ENCODE measurements around the gene CD101.

CD101 gene

DNA sequence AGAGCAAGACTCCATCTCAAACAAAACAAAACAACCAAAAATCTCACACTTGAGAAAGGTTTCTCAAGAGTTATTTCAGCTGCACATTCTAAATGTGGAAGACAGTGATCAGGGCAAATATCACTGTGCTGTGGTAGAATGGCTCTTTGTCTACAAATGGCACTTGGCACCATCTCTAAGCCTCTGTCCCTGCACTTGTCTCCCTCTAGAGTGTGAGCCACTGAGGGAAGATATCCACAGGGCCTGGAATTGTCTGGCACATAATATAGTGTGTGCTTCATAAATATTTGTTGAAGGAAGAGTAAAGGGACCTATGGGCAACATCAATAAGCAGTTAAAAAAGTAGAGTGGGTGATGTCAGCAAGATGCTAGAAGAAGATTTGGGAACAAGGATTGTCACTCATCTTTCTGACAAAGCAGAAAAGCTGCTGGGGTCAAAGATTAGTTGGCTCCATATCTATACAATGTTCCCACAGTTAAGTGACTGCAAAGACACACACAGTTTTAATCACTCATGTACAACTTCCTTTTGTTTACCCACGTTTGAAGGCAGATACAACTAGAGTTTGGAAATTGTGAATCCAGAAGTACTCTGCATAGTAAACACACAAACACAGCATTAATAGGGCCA lies 19.1 kb downstream of the CD101 start:
- DNase-seq, result no peak

DNA sequence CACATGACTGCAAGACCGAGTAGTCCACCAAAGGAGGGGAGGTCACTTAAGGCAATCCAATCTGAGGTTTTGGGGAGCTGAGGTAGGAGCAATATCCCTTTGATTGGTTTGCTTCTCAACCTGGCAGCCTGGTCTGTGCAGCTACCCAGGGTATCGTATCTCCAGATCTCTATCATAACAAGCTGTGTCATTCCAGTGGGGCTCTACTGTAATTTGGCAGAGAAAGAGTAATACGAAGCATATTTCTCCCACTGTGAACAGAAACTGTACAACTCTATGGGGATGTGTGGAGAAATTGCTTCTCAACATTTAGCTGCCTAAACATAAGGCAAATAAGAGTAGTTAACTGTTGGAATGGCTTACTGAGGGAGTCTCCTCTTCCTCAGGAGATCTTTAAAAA lies 20.6 kb downstream of the CD101 start:
- no peak for DNase-seq

DNA sequence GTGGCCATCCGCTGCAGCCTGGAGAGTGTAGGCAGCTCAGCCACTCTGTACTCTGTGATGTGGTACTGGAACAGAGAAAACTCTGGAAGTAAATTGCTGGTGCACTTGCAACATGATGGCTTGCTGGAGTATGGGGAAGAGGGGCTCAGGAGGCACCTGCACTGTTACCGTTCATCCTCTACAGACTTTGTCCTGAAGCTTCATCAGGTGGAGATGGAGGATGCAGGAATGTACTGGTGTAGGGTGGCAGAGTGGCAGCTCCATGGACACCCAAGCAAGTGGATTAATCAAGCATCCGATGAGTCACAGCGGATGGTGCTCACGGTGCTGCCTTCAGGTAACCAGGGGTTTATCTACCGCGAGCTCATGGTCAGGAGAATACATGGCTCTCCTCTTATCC lies 24.0 kb downstream of the CD101 start:
- no peak for DNase-seq

DNA sequence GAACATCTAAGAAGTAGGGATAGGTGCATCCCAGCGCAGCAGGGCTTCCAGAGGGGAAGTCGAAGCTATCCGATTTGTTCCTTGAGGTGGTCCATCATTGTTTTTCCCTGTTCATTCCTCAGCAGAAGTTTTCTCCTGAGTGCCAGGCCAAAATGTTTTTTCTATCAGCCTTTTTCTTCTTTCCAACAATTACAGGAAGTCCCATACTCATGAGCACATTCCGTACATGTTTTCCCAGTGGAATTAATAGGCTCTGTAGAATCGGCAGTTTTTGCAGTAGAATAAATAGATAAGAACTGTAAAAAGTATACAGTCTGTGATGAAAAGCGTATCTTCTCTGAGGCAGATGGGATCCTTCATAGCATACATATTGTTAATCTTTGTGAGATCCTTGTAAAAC lies 24.8 kb downstream of the CD101 start:
- DNase-seq, result no peak

DNA sequence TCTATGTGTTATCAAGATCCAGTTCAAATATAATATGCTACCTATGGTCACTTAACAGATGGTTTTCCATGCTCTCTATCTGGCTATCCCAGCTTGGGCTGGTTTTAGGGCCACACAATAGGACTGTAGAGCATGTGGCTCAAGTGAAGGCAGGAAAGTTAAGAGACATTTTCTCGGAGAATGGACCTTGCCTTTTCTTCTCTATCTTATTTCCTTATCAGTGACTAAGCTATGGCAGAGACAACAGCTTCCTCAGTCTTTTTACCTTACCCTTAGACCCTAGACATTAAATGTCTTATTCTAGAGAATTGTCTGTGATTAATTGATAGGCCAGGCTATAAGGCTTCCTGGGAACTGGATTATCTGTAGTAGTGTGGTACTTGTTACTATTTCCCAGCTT lies 28.1 kb downstream of the CD101 start:
- DNase-seq, result no peak

DNA sequence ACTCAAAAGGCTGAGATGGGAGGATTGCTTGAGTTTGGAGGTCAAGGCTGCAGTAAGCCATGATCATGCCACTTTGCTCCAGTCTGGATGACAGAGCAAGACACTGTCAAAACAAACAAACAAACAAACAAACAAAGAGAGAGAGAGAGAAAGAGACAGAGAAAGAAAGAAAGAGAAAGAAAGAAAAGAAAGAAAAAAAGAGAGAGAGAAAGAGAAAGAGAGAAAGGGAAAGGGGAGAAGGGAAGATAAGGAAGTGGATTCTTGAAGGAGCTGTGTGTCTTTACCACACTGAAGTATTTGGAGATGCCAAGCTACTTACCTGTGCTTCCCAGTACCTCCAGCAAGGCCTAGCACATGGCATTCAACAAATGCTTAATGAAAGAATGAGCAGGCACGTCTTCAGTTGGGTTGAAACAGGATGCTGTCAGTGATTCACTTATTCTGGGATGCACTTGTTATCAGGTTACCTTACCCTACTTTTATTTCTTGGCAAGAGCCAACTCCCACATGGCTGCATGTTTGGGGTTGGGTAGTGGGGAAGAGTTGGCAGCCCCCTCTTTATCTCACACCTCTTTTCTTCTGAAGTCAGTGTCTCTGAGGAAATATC lies 28.8 kb downstream of the CD101 start:
- DNase-seq, result no peak

DNA sequence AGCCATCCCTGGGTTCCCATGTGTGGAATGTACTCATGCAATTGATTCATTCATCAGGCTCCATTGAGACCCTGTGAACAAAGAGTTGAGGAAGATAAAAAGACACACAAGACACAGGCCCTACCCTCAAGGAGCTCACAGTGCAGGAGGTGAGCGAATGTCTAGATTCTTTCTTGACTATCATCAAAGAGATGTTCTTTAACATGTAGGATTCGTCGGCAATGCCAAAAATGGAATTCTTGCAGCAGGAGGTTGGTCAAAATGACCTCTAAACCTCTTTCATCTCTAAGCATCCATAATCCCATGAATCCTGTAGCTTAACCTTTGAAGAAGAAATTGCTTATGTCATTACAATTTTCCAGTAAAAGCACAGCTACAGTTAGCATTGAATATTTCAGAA lies 30.7 kb downstream of the CD101 start:
- DNase-seq, result no peak

DNA sequence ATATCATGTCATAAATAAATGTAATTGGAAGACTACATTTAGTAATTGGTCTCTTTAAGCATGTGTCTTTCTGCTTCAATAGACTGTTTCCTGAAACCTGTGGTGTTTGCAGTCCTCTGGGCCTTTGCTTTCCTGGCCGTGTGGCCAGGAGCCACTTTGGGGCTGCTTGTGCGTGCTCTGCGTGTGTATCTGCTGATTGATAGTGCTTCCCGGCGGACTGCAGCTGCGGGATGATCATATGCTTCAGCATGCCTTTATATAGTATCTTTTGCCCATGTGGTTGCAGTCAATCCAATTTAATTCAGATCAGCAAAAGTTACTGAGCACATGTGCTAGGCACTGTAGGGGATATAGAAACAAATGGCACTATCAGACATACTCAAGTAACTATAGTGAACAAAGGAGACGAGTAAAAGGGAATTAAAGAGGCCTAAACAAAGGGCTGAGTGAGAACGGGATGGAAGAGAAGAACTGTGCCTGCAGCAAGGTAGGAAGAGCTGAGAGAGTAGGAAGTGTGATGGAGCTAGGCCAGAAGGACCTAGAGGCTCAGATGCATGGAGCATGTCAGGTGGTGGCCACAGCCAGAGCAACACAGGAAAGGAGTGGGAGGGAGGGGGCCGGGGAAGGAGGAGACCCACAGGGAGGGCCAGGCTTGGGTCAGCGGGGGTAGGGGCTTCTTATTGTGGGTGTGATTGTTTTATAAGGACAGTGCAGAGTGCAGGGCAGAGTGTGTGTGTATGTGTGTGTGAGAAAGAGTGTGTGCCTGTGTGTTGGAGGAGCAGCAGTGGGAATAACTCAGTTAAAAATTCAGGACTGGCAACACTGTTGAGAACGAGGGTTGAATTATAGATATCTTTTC lies 31.4 kb downstream of the CD101 start:
- no peak for DNase-seq

DNA sequence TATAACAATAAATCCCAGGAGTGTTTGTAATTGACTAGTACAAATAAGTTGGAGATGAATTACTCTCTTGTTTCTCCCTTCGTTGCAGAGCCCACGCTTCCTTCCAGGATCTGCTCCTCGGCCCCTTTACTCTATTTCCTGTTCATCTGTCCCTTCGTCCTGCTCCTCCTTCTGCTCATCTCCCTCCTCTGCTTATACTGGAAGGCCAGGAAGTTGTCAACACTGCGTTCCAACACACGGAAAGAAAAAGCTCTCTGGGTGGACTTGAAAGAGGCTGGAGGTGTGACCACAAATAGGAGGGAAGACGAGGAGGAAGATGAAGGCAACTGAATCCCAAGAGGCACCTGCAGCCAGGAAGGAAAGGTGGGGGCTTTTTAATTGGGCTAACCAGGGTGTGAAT lies 32.2 kb downstream of the CD101 start:
- DNase-seq, result no peak

DNA sequence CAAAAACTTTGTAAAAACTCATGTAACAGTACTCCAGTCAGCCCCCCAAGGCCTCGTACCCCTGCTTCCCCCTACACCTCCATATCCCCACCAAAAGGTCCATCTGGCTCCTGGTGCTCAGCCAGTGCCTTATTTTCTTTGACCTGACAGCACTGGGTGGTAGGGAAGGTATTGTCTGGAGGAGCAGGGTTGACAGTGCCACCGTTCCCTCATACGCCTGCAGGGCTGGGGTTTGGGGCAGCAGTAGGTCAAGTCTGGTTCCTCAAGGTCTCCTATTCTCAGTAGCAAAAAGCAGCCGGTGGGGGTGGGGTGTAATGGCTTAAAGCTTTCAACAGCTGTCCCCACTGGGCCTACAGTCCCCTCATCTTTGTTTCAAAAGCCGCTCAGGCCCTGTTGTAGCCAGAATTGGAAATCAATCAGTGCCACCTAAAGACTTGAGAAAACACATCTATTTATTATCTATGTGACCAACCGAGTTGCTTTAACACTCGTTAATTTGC lies 33.3 kb downstream of the CD101 start:
- DNase-seq, result no peak

DNA sequence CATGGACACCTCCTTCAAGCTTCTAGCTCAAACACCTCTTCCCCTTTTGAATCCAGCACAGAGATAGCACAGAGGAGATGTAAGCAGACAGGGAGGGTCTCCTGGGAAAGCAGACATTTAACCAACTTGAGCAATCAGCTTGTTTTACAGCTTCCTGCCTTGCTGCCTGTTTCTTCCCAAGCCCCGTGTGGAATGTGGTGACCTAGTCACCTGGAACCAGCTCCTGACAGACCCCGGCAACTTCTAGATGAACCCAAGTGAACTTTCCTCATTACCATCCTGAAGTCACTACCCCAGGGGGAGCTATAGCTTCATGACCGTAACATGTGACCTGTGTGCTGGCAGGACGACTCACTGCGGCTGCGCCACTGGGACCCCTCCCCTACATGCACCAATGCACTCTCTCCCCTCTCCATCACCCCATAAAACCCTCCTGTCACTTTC lies 34.5 kb downstream of the CD101 start:
- no peak for DNase-seq

DNA sequence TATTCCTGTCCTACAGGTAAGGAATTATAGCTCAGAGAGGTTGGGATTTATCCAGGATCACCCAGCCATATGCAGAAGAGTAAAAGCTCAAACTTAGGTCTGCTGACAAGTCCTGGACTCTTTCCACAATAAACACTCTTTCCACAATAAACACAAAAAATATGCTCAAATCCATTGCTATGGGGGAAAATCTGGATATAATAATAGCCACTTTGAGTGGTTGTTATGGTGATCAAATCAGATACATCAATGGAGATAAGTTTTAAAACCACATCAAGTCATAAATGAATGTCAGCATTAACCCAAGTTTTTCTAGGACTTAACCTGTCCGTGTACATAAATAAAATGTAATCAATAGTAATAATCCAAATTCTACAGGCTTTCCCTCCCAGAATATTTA lies 36.2 kb downstream of the CD101 start:
- no peak for DNase-seq

DNA sequence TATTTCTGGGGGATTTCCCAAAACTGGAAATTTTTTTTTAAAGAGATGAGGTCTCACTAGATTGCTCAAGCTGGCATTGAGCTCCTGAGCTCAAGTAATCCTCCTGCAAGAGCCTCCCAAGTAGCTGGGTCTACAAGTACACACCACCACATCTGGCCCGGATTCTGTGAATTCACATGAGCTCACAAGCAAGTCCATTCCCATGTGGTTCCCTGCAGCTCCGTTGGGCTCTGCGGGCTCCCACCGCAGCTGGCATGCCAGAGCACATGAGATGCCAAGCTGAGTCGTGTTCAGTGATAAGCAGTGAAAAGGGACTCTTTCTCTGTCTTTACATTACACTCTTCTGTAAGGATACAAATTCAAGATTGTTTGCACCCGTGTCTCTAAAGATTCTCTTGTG lies 36.7 kb downstream of the CD101 start:
- DNase-seq, result no peak

DNA sequence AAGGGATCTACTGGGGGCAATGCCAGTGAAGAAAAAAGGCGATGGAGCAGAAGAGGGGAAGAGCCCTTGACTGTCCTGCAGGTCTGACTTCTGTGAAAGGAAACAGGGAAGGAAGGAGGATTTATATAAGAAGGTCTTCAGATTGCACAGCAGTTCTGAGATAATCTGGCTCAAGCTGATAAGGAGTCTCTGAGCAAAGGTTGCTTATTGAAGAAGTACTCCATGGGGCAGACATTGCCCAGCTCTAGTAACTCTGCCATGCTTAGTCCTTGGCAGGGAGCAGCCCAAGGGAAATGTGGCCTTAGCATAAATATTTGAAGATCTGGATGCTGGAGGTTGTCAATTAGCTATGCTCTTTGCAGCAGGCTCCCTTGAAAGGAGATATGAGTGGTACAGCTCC lies 42.7 kb downstream of the CD101 start:
- no peak for DNase-seq

DNA sequence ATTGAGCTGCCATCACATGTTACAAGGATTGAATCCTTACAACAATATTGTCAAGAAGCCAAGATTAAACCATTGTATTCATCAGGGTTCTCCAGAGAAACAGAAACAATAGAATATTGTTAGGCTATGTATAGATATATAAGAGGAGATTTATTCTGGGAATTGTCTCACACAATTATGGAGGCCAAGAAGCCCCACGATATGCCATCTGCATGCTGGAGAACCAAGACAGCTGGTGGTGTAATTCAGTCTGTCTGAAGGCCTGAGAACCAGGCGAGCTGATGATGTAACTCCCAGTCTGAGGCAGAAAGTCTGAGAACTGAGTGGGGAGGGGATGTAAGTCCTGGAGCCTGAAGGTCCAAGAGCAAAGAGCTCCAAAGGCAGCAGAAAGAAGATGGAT lies 44.1 kb downstream of the CD101 start:
- DNase-seq, result no peak

DNA sequence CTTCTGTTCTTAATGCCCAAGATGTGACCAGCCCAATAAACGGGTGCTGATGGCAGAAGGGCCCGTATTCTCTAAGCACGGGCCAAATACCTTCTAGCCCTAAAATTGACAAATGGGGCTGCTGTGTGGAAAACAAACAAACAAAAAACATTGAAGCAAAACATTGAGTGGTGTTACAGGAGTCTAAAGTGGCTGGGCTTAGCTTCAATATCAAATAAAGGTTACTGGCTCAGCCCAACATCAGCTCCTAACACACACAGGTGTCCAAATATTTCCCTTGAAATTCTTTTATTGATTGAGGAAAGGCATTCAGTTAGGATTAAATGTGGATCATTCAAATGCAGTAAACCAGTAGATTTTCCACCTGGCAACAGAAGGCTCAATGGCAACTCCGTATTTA lies 45.2 kb downstream of the CD101 start:
- DNase-seq, result no peak

DNA sequence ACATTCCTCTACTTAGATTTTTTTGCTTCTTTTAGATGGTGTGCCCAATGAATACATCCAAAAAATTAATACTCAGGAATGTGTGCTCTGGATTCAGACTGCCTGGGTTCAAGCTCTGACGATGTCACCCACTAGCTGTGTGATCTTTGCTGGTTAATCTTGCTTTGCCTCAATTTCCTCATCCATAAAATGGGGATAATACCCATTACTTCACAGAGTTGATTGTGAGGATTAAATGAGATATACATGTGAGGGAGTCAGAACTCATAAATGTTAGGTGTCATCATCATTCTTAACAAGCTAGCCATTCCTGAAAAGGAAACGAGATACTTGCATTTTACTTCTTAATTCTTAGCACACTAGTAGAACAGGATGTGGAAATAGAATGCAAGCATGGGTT lies 45.7 kb downstream of the CD101 start:
- DNase-seq, result no peak

DNA sequence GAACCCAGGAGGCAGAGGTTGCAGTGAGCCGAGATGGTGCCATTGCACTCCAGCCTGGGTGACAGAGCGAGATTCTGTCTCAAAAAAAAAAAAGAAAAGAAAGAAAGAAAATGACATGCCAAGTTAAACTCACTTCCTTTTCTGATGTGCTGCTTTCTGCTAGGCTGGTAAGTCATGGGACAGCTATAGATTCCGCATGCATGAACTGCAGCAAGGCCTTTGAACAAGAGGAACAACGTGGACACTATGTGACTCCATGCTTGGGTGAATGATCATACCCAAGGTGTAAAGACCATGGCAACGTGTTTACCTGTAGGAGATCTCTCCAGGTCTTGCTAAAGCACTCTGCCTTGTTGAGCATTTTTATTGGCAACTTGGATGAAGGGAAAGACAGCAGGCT lies 48.3 kb downstream of the CD101 start:
- no peak for DNase-seq

DNA sequence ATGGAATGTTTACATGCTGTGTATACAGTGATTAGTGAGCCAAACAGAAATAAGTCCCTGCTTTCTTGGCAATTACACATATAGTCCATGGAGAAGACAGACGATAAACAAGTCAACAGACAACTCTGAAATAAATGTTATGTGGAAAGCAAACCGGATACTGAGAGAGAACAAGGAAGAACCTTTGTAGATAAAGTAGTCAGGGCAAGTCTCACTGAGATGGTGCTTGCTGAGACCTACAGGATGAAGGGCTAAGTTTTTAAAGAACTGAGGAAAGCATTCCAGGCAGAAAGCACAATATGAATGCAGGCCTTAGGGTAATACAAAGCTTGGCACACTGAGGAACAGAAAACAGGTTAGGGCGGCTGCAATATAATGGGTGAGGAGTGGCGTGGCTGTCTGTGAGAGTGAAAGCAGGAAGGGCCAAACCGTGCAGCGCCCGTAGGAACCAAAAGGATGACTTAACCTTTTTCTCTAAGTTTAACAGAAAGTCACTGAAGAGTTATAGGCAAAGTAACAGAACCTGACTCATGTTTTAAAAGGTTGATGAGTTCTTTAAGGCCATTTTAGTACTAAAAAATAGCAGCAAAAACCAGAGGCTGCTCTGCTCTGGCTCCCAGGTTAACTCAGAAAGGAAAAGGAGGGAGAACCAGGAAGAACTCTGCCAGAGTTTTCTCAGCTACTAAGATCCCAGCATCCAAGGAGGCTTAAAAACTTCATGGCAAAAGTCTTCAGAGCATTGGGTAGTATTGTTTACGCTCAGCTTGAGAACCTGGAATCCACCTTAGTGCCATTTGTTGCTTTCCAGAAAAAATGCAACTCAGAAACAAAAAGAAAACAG lies 49.9 kb downstream of the CD101 start:
- DNase-seq, result no peak

DNA sequence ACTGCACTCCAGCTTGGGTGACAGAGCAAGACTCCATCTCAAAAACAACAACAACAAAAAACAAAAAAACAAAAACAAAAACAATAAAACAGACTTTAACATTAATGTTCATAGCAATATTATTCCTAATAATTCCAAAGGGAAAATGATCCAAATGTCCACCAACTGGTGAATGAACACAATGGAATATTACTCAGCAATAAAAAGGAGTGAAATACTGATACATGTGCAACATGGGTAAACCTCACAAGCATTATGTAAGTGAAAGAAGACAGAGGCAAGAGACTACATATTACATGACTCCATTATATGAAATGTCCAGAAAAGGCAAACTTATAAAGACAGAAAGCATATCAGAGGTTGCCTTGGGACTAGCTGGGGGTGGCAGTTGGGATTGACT lies 52.5 kb downstream of the CD101 start:
- DNase-seq, result no peak

DNA sequence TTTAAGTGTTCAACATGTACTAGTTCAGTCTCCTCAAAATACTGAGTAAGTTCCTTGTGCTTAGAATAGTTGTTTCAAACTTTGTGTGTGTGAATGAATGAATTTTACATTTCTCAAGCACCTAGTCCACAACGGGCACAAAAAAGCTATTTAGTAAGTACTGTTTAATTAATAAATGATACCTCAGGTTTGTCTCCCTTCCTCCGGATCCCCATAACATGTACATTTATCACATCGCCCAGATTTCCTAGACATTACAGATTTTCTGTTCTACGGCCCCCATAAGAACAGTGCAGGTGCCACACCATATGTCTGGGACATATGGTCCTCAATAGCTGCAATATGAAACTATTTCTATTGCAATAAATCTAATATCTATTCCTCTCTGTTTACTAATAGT lies 57.2 kb downstream of the CD101 start:
- no peak for DNase-seq

DNA sequence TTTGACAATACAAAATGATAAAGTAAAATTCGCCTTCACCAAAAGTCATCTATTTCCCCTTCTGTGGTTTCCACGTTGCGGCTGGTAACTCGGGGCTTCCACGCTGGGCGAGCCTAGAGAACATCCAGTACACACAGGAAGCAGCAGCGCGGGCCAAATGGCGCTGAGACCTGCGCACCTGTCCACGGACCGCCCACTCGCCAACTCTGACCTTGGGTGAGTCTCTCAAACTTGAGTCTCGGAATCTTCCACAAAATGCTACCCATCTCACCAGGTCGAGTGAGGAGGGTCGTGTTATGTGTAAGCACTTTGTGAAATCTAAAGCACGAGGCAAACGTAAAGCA lies 57.7 kb downstream of the CD101 start:
- no peak for DNase-seq

Data from activated T-cell treated with anti-CD3 and anti-CD28 coated beads for 4 hours (primary cell).